Measurements from ENCODE around the gene TPX2.

TPX2 gene

DNA sequence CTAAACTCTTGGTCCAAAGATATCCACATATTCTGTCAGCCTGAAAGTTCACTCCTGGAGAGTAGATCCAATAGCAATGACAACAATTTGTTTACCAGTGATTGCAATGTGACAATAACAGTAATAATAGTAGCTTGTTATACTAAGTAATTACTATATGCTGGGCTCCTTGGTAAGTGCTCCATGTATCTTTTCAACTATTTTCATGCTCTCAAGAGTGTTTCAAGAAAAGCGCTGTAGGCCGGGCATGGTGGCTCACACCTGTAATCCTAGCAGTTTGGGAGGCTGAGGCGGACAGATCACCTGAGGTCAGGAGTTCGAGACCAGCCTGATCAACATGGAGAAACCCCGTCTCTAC, 31.9 kb upstream of the TPX2 start:
- in situ Hi-C loops (cut with MboI; ENCODE audit: low sequenced_read_pairs, unreplicated experiment): no loop called here
- TF ChIP-seq, protein P1, sequence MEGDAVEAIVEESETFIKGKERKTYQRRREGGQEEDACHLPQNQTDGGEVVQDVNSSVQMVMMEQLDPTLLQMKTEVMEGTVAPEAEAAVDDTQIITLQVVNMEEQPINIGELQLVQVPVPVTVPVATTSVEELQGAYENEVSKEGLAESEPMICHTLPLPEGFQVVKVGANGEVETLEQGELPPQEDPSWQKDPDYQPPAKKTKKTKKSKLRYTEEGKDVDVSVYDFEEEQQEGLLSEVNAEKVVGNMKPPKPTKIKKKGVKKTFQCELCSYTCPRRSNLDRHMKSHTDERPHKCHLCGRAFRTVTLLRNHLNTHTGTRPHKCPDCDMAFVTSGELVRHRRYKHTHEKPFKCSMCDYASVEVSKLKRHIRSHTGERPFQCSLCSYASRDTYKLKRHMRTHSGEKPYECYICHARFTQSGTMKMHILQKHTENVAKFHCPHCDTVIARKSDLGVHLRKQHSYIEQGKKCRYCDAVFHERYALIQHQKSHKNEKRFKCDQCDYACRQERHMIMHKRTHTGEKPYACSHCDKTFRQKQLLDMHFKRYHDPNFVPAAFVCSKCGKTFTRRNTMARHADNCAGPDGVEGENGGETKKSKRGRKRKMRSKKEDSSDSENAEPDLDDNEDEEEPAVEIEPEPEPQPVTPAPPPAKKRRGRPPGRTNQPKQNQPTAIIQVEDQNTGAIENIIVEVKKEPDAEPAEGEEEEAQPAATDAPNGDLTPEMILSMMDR (IDR thresholded peaks at IDR 0.05; ENCODE audit: borderline replicate concordance, control extremely low read depth, extremely low read depth, insufficient read depth, missing control alignments): no peak

DNA sequence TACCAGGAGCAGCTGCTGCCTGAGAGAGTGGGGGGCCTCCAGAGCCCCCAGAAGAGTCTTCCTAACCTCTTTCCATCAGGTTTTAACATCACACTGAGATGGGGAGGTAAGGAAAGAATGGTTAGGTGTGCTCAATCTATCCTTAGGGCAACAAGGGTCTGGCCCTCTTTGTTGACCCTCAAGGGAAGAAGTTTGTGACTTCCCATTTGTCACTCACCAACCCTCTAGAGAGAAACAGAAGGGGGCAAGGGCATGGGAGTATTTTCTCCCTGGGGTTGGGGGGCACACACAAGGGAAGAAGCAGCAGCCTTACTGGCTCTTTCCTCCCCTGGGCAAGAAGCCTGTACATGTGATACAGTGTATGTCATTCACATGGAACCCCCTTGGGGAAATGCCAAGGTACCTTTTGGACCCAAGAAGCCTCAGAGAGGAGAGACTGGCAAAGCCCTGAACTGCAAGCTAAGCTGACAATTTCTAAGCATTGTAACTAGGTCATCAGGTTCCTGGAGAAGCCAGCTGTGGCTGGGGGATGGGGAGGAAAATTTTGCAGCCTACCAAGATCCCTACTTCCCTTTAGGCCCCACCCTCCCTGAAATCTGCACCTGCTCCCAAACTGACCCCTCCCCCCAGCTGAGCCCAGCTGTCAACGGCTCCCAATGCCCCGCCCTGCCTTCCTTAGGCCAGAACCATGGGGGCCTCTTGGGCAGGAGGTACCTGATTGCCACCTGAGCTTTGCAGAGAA, 30.9 kb upstream of the TPX2 start:
- in situ Hi-C loops (cut with MboI; ENCODE audit: low sequenced_read_pairs, unreplicated experiment): no loop called here
- TF ChIP-seq, protein P1 (IDR thresholded peaks at IDR 0.05; ENCODE audit: borderline replicate concordance, control extremely low read depth, extremely low read depth, insufficient read depth, missing control alignments): no peak
- no peak for DNase-seq (ENCODE audit: low spot score)

More for the DNA sequence above, 31.9 kb upstream of the TPX2 start:
- DNase-seq (ENCODE audit: low spot score): no peak

DNA sequence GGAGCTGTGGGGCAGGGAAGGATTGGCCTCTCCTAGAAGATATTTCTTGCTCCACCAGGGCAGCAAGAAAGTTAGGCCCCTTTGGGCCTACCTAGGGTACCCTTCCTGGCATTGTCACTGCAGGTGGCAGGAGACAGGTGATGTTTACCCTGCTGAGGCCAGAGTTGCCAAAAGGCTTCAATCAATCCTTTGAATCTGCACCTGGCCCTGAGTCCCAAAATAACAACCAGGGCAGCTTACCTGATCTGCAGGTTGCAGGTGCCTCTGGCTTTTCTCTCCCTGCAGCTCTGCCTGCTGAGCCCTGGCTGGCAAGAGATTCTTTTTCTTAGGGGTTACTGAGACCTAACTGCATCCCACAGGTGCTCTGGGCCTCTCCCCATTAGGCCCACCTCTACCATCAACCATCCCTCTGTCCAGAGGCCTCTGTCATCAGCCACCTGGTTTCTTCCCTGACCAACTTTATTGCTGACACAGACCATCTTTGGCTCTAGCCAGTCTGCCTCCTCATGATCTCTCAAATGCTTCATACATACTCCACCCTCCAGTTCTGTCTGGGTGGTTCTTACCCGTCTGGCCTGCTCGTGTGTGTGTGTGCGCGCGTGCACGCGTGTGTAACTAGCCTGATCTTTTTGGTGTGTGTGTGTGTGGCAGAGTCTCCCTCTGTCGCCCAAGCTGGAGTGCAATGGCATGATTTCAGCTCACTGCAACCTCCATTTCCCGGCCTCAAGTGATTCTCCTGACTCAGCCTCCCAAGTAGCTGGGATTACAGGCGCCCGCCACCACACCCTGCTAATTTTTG, 30.2 kb upstream of the TPX2 start:
- DNase-seq (ENCODE audit: low spot score): no peak
- in situ Hi-C loops (cut with MboI; ENCODE audit: low sequenced_read_pairs, unreplicated experiment): no loop called here
- TF ChIP-seq, protein P1 (IDR thresholded peaks at IDR 0.05; ENCODE audit: borderline replicate concordance, control extremely low read depth, extremely low read depth, insufficient read depth, missing control alignments): no peak

DNA sequence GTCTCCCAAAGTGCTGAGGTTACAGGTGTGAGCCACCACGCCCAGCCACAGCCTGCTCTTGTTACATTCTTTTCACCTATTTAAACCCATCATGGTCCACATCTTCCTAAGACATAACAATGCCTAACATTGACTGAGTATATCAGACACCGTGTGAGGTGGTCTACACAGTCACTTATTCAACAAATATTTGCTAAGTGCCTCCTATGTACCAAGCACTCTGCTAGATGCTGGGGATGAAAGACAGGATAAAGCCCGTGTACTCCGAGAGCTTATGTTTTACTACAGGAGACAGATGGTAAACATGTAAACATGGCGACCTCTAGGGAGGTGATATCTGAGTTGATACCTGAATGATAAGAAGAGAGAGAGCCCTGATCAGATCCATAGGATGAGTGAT, 29.2 kb upstream of the TPX2 start:
- TF ChIP-seq, protein P1 (IDR thresholded peaks at IDR 0.05; ENCODE audit: borderline replicate concordance, control extremely low read depth, extremely low read depth, insufficient read depth, missing control alignments): no peak
- in situ Hi-C loops (cut with MboI; ENCODE audit: low sequenced_read_pairs, unreplicated experiment): no loop called here
- DNase-seq (ENCODE audit: low spot score): no peak

DNA sequence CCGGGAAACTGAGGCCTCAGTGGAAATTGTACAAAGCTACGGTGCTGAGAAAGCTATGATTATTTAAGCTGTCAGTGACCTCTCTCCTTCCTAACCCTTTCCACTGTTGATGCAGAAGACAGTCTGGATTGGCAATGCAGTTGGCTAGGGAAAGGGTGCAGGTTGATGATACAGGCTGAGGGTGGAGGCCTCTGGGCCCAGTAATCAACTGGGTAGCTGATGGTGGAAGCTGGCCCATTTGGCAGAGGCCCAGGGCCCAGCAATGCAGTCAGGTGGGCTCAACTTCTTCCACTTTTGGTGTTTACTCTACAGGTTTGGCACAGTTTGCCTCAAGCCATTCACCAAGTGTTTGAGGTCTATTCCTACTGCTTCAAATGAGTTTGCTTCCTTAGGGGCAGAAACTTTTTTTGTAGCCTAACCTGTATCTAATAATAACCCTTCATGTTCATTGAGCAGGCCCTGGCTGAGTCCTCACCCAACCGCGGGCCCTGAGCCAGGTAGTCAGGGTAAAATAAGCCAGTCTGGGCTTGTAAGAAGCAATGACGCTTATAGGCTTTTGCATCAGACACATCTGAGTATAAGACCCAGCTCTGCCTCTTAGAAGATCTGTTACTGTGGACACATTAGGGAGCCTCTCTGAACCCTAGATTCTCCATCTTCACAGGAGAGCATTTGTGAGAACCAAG, 28.5 kb upstream of the TPX2 start:
- in situ Hi-C loops (cut with MboI; ENCODE audit: low sequenced_read_pairs, unreplicated experiment): no loop called here
- TF ChIP-seq, protein P1 (IDR thresholded peaks at IDR 0.05; ENCODE audit: borderline replicate concordance, control extremely low read depth, extremely low read depth, insufficient read depth, missing control alignments): no peak
- no peak for DNase-seq (ENCODE audit: low spot score)

Data from GM13976 (cell line).